HG03575 (cell line): Measurements from ENCODE around the gene PROZ.

ENCODE experiments used
- ATAC-seq: cut with Tn5 transposase; IDR thresholded peaks from one replicate; pipeline ENCODE4 v1.9.1; 2021; ENCODE audit not compliant: unreplicated experiment, insufficient number of reproducible peaks, low FRiP score; ENCODE audit errors: extremely low read depth

PROZ gene

GRCh38 chr13:113137691-113138298 lies 20.7 kb upstream of the PROZ start:
- ATAC-seq = no peak

GRCh38 chr13:113138792-113139551 lies 19.5 kb upstream of the PROZ start:
- ATAC-seq = no peak

GRCh38 chr13:113139577-113139976 lies 18.9 kb upstream of the PROZ start:
- ATAC-seq = no peak

GRCh38 chr13:113140677-113141600 lies 17.5 kb upstream of the PROZ start:
- ATAC-seq = no peak

DNA sequence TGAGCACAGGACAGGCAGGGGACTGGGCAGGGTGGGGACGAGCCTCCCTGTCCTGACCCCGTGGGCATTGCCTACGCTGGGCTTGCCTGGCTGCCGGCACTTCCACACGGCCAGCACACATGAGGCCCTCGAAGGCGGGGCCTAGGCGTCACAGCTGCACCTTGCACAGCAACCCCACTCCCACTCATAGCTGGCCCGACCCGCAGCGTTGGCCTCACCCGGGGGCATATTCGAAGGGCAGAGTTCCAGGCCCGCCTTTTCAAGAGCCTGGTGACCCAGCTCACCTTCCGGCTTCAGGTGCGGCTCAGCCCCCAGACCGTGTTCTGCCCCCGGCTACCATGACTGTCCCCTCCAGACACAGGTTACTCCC lies 16.9 kb upstream of the PROZ start:
- ATAC-seq = no peak

DNA sequence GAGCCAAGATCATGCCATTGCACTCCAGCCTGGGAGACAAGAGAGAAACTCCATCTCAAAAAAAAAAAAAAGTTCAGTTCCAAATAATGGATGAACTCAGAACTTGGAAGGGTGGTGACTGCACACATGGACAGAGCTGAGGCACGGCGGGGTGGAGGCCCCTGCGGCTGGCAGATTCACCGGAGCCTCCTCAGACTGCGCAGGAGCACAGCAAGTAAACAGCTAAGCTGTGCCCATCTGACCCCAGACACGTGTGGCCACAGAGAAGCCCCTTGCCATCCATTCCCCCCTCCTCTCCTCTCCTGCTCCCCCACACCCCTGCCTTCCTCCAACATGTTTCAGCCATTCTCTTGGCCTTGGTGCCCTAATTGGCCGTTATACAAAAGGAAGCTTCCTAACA lies 15.6 kb upstream of the PROZ start:
- ATAC-seq = no peak

DNA sequence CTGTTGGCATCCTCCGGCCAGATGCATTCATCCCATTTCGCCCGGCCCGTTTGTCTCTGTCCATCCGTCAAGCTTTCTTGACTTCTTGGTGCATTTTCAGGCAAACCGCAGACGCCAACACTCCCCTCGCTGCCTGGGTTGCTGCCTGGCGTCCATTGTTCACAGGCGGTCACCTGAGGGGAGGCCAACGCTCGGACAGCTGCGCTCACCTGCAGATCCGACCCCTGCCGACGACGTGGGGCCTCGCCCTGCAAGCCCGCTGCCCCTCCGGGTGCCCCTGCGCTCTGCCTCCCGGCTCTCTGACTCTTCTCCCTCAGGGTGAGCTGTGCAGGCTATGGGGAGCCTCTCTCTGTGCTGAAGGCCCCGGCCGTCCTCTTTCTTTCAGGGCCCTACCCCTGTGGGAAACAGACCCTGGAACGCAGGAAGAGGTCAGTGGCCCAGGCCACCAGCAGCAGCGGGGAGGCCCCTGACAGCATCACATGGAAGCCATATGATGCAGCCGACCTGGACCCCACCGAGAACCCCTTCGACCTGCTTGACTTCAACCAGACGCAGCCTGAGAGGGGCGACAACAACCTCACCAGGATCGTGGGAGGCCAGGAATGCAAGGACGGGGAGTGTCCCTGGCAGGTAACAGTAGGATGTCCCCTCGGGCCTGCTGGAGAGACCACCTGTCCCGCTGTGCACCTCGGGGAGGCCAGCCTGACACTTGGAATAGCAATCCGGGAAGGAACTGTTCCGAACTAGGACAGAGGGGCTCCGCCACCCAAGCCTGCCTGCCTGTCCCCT lies 14.8 kb upstream of the PROZ start:
- no peak for ATAC-seq

DNA sequence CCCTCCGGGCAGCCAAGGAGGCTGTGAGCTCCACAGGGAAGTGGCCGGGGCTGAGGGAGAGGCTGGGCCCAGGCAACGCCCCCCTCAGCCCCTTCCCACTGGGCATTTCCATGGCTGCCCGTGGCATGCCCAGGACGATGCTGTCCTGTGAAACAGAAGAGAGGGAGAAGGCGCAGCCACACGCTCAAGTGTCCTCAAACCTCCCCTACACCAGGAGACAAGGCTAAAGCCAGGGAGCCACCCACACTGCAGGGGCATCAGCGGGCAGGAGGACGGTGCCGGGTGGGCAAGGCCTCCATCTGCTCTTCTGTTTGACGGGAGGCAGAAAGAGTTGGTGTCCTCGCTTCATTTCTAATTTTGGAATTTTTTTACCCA lies 14.2 kb upstream of the PROZ start:
- ATAC-seq = no peak

GRCh38 chr13:113145496-113145895 lies 13.0 kb upstream of the PROZ start:
- no peak for ATAC-seq

- ATAC-seq = no peak
Measured at GRCh38 chr13:113145911-113146598, 12.4 kb upstream of the PROZ start.

- ATAC-seq = no peak
Measured at GRCh38 chr13:113146750-113147149, 11.7 kb upstream of the PROZ start.

DNA sequence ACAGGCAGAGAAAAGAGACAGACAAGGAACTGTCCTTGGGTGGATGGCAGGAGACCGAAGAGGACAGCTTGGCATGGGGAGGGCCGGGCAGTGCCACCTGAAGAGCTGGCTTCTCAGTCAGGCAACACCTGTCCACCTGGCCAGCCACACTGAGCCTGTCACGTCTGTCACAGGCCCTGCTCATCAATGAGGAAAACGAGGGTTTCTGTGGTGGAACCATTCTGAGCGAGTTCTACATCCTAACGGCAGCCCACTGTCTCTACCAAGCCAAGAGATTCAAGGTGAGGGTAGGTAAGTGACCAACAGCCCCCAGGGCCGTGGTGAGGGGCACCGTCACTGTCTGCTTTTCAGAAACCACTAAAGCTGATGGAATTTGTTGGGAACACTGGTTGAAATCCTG lies 11.2 kb upstream of the PROZ start:
- no peak for ATAC-seq

DNA sequence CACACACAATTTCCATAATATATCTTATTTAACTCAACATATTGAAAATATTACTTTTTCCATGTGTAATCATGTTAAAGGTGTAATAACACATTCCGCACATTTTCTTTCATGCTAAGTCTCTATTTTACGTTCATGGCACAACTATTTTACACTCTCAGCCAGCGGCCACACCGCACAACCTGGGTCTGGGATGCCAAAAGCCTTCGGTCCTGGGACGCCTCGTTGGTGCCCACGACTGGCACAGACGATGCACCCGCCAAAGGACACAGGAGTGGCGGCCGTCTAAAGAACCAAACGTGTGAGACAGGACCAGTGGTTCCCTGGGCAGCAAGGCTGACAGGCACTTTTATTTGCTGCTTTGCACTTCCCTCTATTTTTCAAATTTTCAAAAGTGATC lies 10.0 kb upstream of the PROZ start:
- ATAC-seq = no peak

- ATAC-seq = no peak
Measured at GRCh38 chr13:113148940-113149503, 9.4 kb upstream of the PROZ start.

DNA sequence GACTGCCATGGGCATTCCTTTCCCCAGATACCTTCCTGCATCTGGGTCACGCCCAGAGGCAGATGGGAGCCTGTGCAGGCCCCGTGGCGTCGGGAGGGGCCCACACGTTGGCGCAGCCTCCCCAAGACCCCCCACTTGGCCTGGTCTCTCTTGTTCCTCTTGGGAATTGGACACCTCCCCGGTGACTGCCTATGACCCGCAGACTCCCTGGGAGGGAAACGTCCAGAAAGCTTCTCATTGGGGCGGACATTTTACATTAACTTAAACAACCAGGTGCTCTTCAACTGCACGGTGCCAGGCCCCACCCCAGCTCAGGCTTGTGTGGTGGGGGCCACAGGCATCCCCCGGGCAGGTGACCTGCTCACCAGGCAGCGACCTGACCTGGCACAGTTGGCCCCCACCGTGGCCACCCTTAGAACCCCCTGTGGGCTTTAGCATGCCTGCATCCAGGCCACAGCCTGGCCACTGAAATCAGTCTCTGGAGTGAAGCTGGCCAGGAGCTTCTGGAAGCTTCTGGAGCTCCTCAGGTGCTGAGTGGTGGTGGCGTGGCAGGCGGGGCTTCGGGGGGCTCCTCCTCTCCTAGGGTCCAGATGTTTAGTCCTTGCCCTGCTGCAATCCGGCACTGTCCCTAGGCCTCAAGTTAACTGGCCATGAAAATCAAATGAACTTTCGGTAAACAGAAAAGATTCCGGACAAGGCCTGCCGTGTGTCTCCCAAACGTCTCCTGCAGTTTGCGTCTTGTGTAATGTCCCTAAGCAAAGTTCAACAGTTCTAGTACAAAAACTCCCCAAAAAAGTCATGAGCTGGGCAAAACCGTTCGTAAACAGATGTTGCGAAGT lies 8.5 kb upstream of the PROZ start:
- no peak for ATAC-seq

DNA sequence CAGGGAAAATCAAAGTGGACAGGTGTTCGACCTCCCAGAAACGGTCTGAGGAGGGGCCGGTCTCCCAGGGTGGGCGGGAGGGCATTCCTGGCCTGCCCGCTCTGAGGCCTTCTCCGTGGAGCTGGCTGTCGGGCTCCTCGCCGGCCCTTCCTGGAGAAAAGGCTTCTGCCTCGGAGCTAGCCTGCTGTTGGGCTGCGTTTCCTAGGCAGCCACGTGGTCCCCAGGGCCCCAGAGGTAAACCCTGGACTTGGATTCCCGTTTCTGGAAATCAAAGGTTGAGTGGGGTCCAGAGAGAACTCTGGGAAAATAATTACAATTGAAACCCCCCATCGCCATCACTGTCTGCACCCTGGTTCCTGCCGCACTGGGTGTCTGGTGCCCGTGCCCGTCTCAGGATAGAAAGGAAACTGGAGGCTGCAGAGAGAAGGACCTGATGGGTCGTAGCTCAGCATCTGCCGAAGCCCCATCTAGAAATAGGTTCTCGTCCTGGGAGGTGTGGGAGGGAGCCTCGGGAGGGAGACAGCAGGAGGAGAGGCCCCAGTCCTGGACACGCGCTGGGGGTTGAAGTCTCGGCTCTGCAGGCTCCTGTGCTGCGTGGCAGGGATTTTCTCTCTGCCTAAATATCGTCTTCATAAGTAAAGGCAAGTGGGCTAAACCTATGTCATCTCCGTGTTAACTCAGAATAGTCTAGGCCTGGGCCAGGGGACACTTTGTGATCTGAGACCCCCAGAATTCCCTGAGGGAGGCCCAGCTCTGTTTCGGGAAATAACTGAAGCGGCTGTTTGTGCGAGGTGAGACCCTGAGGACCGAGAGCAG lies 7.7 kb upstream of the PROZ start:
- no peak for ATAC-seq
